HG03442 (cell line): ENCODE results near the gene FAM13C.

Experiments used
- ATAC-seq: cut with Tn5 transposase; IDR thresholded peaks from one replicate; pipeline ENCODE4 v1.9.1; 2021; ENCODE audit warnings: mild to moderate bottlenecking, moderate library complexity; ENCODE audit not compliant: unreplicated experiment

Gene FAM13C

DNA sequence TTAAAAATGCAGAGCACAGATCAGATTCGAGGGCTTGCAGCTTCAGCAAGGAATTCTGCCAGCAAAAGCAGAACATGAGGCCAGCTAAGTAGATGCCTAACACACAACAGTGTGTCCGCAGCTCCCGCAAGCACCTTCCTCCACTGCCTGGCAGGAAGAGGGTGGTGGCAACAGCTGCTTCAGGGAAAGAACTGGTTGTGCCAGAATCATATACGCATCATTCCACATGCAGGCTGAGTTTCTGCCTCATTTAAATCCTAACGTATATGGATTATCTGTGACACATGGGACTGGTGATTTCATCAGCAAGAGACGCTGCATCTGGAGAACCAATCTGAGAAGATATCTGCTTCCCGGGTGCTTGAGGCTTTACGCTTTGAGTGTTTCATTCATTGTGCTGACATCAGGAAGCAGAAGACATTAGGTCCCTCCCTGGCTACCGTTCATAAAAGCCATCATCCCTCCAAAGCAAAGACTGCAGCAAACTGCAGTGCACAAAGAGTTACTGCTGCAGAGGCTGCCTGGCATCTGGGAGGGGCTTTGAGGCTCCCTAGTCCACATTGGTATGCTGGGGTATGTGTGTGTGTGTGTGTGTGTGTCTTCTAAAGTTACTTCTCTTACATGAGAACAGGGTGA, 78.8 kb downstream of the FAM13C start:
- no peak for ATAC-seq

DNA sequence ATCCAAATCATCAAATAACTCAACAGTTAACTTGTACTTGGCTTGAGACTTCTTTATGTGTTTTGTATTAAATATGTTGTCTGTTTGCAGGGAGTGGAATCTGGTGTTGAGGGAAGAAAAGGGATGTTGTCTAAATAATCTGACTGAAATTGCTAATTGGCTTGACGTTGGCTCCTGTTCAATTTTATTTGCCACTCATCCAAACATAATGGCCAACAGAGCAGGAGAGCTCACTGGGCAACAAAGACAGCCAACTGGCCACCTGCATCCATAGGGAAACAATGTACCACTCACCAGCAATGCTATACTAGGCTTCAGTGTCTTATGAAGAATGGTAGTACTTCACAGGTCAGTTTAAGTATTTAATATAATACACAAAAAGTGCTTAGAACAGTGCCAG, 80.5 kb downstream of the FAM13C start:
- ATAC-seq = no peak

DNA sequence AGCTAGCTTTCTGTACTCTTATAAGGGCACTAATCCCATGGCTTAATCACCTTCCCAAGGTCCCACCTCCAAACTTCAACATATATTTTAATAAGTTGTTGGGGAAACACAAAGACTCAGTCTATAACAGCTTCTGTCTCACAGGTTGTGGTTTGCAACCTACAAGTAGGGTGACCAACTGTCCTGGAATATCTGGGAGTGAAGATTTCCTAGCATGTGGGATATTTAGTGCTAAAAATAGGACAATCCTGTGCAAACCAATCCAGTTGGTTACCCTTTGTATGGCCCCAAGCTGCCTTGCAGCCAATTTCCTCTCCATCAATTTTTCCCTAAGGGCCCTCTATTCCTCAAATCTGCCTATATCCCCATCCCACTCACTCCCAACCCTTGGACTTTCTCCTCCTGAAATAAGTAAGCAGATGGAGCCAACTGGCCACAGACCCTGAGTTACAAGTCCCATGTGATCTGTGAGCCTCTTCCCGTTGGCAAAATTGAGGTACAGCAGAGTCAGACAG, 82.3 kb downstream of the FAM13C start:
- ATAC-seq = no peak

DNA sequence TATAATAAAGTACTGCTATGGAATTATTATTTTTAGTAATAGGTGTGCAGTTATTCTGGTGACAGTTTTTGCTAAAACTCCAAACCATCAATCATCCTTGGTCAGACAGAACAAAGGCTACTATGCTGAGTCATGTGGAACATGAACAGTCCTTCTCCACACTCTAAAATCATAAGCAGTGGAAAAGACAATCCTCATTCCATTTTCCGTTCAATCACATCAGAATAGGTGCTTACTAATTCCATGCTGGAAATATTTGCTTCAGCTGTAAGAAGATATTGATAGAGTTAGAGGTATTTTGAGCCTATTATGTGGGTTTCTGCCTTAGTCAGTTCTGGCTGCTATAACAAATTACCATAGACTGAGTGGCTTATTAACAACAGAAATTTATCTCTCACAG, 82.9 kb downstream of the FAM13C start:
- ATAC-seq = no peak

DNA sequence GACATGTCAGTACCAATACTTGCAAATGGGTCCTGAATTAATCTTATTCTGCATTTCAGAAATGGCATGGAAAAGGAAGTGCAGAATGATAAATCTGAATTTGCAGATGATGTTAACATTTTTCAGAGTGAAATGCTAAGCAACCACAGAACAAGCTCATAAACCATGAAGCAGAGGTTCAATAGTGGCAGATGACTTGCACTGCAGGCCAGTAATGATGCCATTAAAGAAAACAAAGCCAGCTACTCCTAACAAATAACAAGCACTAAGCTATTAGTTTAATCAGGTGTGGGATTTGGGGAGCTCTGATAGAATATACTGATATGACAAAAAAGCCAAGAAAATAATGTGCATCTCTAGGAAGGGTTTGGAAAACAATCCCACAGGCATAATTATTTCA, 85.4 kb downstream of the FAM13C start:
- no peak for ATAC-seq

DNA sequence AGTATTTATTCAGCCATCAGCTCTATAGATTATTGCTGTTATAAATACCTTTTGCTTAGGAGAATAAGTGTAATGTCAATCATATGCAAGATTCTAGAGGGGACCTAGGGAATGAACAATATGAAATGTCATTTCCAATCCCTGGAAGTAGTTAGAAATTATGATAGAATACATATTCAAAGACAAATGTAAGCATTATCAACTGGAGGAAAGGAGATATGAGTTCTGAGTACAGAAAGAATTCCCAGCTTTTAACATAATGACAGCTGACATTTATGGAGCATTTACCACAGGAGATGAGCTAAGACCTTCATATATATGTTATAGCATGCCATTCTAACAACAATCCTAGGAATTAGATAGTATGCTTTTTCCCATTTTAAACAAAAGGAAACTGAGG, 86.2 kb downstream of the FAM13C start:
- ATAC-seq = no peak

DNA sequence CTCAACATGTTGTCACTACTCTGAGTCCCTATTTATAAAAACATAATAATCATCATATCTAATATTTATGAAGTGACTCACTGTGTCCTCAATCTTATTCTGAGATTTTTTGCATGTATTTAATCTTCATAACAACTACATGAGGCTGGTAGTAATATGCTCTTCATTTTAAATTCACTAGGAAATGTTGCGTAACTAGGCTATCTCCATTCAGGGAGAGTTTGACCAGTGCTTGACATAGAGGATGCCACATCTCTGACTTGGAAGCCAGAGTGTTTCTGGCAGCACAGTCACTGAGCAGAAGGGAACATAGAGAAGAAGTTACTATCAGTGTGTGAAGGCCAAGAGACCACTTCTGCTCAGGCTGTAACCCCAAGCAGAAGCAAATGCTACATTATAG, 88.9 kb downstream of the FAM13C start:
- ATAC-seq = no peak

DNA sequence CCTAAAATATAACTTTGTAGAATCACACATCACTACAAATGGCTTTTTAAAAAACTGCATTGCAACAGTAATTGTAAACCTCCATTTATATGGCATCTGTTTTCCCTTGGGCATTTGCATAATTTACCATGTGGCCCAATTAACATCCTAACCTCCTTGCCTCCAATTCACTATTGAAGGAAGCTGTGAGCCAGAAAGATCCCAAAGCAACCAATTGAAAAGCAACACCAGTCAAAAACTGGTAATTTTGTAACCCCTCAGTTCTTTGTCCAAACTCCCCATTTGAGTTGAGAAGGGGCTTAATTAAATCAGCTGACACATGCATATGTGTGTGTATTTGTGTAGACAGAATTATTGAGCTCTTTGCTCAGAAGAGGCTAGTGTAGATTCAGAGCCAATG, 90.3 kb downstream of the FAM13C start:
- ATAC-seq = no peak

DNA sequence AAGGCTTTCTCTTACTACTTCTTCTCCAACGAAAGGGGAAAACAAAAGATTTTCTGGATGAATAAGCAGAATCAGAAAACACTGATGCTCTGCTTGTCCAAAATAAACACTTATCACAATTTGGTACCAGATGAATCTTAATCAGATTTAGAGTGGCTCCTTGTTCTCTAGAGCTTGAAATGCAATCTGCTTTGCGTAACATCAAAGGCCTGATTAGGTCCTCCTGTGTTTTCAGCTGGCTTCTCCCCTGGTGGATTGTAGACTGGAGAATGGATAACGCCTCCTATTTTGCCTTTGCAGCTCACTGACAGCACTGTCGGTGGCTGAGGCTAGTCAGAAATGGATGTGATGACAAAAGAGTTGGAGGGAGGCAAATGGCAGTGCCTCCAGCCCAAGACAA, 91.2 kb downstream of the FAM13C start:
- ATAC-seq = no peak

DNA sequence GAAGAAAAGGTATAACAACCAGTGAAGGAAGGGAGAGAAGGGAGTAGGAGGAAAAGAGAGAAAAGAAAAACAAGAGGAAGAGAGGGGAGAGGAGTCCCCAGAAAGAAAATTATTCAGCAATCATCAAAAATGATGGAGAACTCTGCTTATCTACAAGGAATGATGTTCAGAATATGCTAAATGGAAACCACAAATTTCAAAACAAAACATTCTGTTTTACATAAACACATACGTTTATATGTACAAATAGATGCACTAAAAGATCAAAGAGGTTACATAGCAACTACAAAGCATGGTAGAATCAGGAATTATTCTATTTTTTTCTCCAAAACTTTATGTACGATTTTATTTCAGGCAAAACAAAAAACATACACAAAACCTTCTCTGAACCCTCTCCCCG, 91.9 kb downstream of the FAM13C start:
- ATAC-seq = no peak

DNA sequence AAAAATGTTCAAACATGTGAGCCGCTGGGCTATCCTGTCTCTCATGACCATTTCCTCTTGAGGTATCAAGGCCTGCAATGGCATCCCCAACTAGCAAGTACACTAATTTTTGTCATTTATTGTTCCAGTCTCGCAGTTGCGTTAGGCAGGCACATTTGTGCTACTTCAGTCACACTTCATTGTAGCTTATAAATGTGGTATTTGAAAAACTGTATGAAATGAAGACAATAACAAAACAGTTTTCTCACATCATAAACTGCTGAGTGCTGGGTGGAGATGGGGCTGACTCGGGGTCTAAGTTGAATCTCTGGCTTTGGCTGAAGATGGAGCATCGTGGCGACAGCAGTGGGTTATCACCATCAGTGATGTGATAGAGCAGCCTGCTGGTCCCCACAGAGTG, 92.7 kb downstream of the FAM13C start:
- ATAC-seq = no peak

DNA sequence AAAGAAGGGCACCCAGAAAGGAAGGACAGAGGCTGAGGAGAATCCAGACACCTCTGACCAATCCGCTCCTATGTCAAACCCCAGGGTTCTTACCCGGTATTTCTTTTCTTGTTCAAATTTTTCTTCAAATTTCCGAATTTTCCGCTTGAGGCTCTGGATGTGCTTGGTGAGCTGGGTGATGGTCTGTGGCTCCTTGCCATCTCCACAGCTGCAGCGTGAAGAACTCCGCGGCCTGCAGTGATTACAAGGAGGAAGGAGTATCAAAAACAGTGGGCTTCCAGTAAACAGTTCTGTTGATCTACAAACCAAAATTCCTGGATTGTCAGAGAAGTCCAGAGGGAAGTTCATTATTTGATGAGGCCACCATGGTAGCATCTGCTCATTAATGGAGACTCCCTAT, 93.9 kb downstream of the FAM13C start:
- ATAC-seq = no peak

DNA sequence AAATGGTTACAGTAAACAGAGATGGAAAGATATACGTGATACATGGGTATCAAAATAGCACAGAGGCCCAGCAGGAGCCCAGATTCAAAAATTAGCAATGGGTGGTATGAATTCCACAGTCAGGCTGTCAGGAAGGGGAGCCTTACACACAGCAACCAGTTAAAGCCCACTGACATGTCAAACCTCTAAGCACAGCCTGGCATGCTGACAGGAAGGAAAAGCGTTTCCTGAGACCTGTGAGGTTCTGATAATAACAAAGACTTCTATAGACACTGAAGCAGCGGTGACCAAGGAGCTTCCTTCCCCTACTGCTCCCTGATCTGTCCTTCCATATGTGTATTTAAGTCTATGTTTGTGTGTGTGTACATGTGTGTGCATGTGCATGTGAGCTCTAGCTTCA, 96.0 kb downstream of the FAM13C start:
- ATAC-seq = no peak

DNA sequence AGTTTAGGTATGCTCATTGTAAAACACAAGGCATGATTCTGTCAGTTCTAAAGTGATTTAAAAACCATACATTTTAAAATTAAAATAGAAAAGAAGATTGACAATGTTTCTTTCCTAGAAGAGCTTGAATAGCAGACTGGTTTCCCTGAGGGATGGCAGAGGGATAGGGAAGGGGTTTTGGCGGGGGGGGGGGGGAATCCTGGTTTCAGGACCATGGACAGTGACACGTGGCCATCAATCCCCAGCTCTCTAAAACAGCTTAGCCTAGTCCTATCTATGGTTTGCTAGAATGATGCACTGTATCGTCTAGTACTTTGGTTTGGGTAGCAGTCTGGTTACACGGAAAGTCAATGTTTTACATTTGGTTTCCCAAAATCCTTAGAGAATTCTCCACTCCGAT, 97.2 kb downstream of the FAM13C start:
- ATAC-seq = no peak

DNA sequence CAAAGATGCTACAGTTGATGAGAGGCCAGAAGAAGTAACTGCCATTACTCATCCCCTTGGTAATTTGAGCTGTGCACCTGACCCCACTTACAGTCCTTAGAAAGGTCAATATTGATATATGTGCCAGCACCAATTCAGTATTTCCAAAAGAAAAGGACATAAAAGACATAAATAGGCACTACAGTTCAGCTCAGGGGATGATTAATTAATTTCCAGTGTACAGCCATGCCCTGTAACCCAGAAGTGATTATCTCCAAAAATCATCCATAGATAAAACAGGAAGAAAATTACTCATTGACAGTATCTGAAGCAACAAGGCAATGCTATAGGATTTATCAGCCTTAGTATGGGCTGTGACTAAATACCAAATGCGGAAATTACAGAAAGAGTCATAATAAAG, 103.5 kb downstream of the FAM13C start:
- ATAC-seq = no peak

DNA sequence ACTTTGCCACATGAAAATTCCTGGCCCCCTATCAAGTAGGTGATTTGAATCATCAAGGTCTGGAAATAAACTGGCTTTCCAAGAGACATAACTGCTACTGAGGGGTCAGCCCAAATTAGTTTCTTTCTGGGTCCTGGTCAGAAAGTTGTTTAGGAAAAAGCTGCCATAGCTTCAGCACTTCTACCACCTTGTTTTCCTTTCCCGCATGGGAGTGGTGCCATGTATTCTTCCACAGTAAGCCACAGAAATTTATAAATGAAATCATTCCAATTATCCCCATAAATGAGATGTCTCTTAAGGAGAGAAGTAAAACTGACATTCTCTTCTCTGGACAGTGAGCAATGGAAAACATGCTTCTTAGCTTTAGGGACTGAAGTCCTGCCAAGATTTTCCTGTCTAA, 105.1 kb downstream of the FAM13C start:
- ATAC-seq = no peak

DNA sequence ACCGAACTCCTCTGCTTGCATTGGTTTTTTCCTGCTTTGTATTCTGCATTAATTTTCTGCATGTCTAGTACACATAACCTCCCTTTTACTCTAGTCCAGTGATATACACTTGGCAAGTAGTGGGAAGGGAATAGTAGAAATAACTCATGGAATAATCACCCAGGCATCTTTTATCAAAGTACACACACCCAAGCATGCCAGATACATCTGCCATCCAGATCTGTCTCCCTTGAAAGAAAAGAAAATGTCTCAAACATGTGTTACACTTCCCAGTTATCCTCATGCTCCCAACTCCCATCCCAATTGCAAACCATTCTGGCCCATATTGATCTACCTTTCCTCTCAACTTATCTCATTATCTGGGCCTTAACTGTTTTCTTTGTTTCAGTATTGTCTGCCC, 106.9 kb downstream of the FAM13C start:
- ATAC-seq = no peak

DNA sequence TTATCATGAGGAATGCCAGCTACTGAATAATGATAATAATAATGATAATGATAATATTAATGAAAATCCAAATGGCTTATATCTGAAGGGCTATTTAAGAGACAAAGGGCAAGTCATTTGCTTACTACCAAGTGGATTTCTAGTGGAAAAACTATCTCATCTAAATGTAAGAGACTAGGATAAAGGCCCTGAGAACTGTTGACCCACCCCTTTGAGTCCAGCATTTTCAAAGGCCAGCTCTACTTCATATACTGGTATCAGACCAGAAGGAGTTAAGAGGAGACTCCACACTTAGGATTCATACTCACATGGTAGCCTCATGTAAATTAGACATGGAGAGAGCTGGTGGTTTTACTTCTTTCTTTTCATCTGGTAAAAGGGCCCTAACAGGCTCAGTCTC, 109.9 kb downstream of the FAM13C start:
- ATAC-seq = no peak

DNA sequence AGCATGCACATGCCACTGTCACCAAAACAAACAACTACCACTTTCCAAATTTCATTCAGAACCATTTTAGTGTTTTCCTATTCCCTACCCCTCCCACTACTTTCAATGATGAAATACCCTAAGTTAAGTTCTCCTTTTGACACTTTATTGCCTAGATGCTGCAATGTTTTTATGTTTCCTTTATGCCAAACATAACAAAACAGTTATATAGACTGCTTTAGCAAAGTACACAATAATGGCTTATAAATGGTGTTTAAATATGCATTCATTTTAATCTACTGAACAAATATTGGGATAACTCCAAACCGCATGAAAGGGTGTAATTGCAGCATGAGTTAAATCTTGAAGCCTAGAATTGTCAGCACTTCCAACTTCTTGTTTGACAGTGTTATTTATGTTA, 116.7 kb downstream of the FAM13C start:
- no peak for ATAC-seq

DNA sequence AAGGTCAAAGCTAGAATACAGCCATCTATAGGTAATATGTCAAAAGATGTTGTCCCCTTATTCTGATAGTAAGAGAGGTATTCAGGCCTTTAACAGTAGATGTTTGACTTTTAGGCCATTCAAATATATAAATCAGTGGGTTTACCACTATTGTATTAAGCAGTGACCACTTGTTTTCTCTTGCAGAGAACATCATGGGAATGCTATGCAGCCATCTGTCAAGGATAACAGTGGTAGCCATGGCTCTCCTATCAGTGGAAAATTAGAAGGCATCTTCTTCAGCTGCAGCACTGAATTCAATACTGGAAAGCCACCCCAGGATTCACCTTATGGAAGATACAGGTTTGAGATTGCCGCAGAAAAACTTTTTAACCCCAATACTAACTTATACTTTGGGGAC, 117.5 kb downstream of the FAM13C start:
- no peak for ATAC-seq

DNA sequence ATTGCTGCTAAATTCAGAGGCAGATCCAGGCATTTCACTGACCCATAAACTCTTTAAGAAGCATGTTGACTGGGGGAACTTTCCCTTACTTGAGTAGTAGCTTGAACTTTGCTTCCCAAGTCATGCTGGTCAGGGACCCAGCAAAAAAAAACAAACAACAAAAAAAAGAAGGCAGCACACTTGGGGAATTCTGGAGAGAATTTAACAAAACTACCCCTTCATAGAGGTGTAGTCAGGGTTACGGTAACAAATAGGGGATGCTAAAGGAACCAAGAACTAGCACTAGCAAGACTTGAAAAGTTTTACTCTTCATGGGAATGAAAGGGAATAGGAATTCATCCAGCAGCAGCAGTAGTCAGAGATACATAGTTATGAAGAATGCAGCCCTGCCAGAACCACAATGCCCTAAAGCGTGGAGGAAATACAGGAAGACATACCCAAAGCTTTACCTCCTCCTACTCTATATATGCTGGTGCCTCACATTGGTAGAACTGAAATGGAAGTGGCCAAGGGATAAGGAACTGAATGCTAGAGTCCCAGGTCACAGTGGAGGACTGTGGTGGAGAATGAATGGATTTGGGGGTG, 118.6 kb downstream of the FAM13C start:
- ATAC-seq = no peak

DNA sequence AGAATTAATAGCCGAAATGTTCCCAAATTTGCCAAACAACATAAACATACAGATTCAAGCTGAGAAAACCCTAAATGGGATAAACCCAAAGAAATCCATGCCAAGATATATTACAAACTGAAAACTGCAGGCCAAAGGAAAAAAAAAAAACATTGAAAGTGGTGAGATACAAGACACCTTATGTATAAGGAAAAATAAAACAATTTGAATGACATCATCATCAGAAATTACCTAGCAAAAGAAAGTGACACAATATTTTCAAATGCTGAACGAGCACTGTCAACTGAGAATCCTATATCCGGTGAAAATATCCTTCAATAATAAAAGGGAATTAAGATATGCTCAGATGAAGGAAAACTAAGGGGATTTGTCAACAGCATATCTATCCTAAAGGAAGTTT, 119.4 kb downstream of the FAM13C start:
- ATAC-seq = no peak

DNA sequence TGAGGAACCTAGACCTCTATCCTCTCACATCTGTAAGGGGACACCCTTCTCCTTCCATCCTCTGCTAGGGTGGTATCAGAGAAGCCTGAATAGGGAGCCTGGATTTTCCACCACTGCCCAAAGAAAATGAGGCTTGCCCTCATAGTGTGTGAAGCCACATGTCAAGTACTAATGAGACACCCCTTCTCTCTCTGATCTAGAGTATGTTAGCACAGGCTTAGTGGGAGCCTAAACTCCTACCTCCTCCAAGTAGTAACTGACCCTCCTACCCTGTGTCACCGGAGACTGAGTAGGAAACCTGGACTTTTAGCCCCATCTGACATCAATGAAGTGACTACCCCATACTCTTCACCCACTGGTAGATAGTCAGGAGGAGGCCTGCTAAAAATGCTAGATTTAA, 120.3 kb downstream of the FAM13C start:
- no peak for ATAC-seq
